Measurements from ENCODE around the gene TMEM184C. TPM values are rescaled to one million over a fixed set of nuclear protein-coding genes. Genes with fewer than 3 reads are reported as not detected.

The TMEM184C gene
- total RNA-seq, 1 donor from 2014 or later = 49.8 TPM

- H3K4me1 Mint-ChIP-seq (ENCODE audit: low read depth) = no peaks in the 10 kb centered on the region
- no peak for DNase-seq (ENCODE audit: low spot score, unreplicated experiment)
- H3K27me3 Mint-ChIP-seq = no peaks in the 10 kb centered on the region
- TF ChIP-seq CTCF (IDR thresholded peaks at IDR 0.05; ENCODE audit: unreplicated experiment) = no peak
- H3K4me3 Mint-ChIP-seq (ENCODE audit: low read depth) = no peak overlapping the region
- H3K27ac Mint-ChIP-seq = no peak overlapping the region
- no peaks in the 10 kb centered on the region for H3K36me3 Mint-ChIP-seq (ENCODE audit: insufficient read depth)
- H3K9me3 Mint-ChIP-seq (ENCODE audit: low read depth) = peaks cover 3% of the 10 kb centered on the region
Measured at GRCh38 chr4:147578593-147578992, 38.6 kb upstream of the TMEM184C start.

GRCh38 chr4:147580396-147580795, 36.8 kb upstream of the TMEM184C start:
- Mint-ChIP-seq H3K27me3 (no peaks in the 10 kb centered on the region), H3K27ac (no peak overlapping the region), H3K36me3 (ENCODE audit: insufficient read depth) (no peaks in the 10 kb centered on the region), H3K4me1 (ENCODE audit: low read depth) (no peaks in the 10 kb centered on the region), H3K9me3 (ENCODE audit: low read depth) (peaks cover 5% of the 10 kb centered on the region), H3K4me3 (ENCODE audit: low read depth) (no peak overlapping the region)
- DNase-seq (ENCODE audit: low spot score, unreplicated experiment) = no peak
- no peak for TF ChIP-seq CTCF (IDR thresholded peaks at IDR 0.05; ENCODE audit: unreplicated experiment)

GRCh38 chr4:147581606-147582350, 35.4 kb upstream of the TMEM184C start:
- H3K27me3 Mint-ChIP-seq = no peaks in the 10 kb centered on the region
- DNase-seq (ENCODE audit: low spot score, unreplicated experiment) = no peak
- peaks cover 5% of the 10 kb centered on the region for H3K9me3 Mint-ChIP-seq (ENCODE audit: low read depth)
- no peak for TF ChIP-seq CTCF (IDR thresholded peaks at IDR 0.05; ENCODE audit: unreplicated experiment)
- H3K27ac Mint-ChIP-seq = no peak overlapping the region
- no peak overlapping the region for H3K4me3 Mint-ChIP-seq (ENCODE audit: low read depth)
- H3K4me1 Mint-ChIP-seq (ENCODE audit: low read depth) = no peaks in the 10 kb centered on the region
- no peaks in the 10 kb centered on the region for H3K36me3 Mint-ChIP-seq (ENCODE audit: insufficient read depth)

- peaks cover 5% of the 10 kb centered on the region for H3K9me3 Mint-ChIP-seq (ENCODE audit: low read depth)
- TF ChIP-seq CTCF (IDR thresholded peaks at IDR 0.05; ENCODE audit: unreplicated experiment) = no peak
- H3K4me1 Mint-ChIP-seq (ENCODE audit: low read depth) = peaks cover 6% of the 10 kb centered on the region
Measured at GRCh38 chr4:147582386-147583060, 34.7 kb upstream of the TMEM184C start.

GRCh38 chr4:147583876-147584275, 33.3 kb upstream of the TMEM184C start:
- TF ChIP-seq CTCF (IDR thresholded peaks at IDR 0.05; ENCODE audit: unreplicated experiment) = no peak
- Mint-ChIP-seq H3K4me1 (ENCODE audit: low read depth) (peaks cover 6% of the 10 kb centered on the region), H3K27me3 (no peaks in the 10 kb centered on the region), H3K4me3 (ENCODE audit: low read depth) (no peak overlapping the region), H3K36me3 (ENCODE audit: insufficient read depth) (no peaks in the 10 kb centered on the region), H3K9me3 (ENCODE audit: low read depth) (peaks cover 5% of the 10 kb centered on the region), H3K27ac (no peak overlapping the region)
- DNase-seq (ENCODE audit: low spot score, unreplicated experiment) = no peak

More at GRCh38 chr4:147582386-147583060, 34.7 kb upstream of the TMEM184C start:
- H3K36me3 Mint-ChIP-seq (ENCODE audit: insufficient read depth) = no peaks in the 10 kb centered on the region
- H3K27ac Mint-ChIP-seq = no peak overlapping the region
- no peak overlapping the region for H3K4me3 Mint-ChIP-seq (ENCODE audit: low read depth)
- no peak for DNase-seq (ENCODE audit: low spot score, unreplicated experiment)
- H3K27me3 Mint-ChIP-seq = no peaks in the 10 kb centered on the region
